NB4 (cell line): Measurements from ENCODE around the gene CCDC107.

Experiments used
- DNase-seq: peaks from one replicate; pipeline ENCODE4 v3.0.0; 2010; ENCODE audit warnings: low read depth
- H3K4me3 ChIP-seq: one replicate; pipeline ENCODE4 v1.5.1; 2011; ENCODE audit warnings: mild to moderate bottlenecking, low read depth, low read length, moderate library complexity
- MYC ChIP-seq: IDR thresholded peaks from 2 replicates; pipeline ENCODE4 v1.6.1; 2011; ENCODE audit warnings: low read depth, low read length
- POLR2A ChIP-seq: IDR thresholded peaks from 2 replicates; pipeline ENCODE4 v1.6.1; 2011; ENCODE audit warnings: mild to moderate bottlenecking; ENCODE audit not compliant: insufficient read length; ENCODE audit errors: extremely low read depth
- TF ChIP-seq, protein P1 (sequence below): IDR thresholded peaks from one replicate; pipeline ENCODE4 v1.5.1; 2012; ENCODE audit warnings: low read depth, low read length
- TF ChIP-seq, protein P2 (sequence below): IDR thresholded peaks from 2 replicates; pipeline ENCODE4 v1.6.1; 2011; ENCODE audit warnings: low read depth, low read length

Gene CCDC107

DNA sequence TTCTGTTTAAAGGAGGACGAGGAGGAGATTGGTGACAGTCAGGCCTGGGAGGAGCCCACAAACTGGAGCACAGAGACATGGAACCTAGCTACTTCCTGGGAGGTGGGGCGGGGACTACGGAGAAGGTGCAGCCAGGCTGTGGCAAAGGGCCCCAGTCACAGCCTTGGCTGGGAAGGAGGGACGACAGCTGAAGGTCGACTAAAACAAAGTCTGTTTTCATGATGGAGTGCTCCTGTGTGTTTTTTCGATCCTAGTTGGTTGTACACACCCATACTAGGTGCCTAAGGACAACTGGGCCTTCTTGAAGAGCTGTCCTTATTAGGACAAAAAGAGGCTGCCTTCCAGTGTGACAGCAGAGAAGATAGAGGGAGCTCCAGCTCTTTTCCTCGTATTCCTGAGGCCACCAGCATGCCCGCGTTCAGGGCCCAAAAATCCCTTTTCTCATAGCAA is 2.9 kb downstream of the CCDC107 start:
- no peak overlapping the region for H3K4me3 ChIP-seq
- TF ChIP-seq, protein P1, sequence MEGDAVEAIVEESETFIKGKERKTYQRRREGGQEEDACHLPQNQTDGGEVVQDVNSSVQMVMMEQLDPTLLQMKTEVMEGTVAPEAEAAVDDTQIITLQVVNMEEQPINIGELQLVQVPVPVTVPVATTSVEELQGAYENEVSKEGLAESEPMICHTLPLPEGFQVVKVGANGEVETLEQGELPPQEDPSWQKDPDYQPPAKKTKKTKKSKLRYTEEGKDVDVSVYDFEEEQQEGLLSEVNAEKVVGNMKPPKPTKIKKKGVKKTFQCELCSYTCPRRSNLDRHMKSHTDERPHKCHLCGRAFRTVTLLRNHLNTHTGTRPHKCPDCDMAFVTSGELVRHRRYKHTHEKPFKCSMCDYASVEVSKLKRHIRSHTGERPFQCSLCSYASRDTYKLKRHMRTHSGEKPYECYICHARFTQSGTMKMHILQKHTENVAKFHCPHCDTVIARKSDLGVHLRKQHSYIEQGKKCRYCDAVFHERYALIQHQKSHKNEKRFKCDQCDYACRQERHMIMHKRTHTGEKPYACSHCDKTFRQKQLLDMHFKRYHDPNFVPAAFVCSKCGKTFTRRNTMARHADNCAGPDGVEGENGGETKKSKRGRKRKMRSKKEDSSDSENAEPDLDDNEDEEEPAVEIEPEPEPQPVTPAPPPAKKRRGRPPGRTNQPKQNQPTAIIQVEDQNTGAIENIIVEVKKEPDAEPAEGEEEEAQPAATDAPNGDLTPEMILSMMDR: peak; percentile 4
- TF ChIP-seq MYC: no peak
- DNase-seq: no peak

DNA sequence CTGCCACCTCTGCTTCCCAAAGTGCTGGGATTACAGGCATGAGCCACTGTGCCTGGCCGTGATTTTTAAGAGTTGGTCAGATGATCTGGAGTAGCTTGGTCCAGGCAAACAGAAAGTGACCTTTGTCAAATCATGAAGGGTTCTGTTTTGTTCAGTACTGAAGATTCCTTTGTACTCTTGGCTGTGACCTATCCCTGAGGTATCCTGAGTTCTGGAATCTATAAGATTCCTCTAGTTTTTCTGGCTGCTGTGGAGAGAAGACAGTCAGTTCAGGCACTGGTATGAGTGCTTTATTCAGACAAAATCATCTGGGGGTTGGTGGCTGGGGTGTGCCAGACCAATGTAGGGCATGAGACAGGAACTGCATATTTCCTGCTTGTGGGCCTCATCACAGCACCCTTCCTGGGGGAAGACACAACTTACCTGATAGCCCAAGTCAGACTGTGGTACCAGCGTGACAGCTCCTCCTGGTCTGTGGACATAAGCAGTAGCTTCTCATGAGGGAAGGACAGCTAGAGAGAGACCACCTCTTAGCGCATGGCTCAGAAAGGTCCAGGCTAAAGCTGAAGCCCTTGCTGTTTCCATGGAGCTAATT is 3.8 kb downstream of the CCDC107 start:
- H3K4me3 ChIP-seq: no peak overlapping the region
- TF ChIP-seq, protein P1: no peak
- TF ChIP-seq MYC (no peak), POLR2A (no peak)
- TF ChIP-seq, protein P2, sequence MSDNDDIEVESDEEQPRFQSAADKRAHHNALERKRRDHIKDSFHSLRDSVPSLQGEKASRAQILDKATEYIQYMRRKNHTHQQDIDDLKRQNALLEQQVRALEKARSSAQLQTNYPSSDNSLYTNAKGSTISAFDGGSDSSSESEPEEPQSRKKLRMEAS: no peak
- no peak for DNase-seq

DNA sequence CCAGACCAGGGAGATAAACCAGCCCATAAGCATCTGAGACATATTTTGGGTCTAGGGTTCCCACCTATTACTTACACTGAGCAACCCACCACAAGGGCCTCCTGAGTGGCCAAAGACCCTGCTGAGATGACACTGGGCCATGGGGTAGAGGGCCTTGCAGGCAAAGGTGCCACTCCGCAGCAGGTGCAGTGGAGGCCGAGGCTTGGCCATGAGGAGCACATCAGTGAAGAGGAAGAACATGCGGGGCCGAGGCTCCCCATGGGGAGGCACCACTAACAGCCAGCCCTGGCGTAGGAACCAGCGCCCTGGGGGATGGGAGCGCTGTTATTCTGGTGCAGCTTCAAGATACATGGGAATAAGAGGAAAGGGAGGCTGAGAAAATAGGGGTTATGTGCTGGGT is 4.3 kb downstream of the CCDC107 start:
- no peak overlapping the region for H3K4me3 ChIP-seq
- TF ChIP-seq POLR2A (no peak), MYC (no peak)
- TF ChIP-seq, protein P2: no peak
- no peak for DNase-seq

DNA sequence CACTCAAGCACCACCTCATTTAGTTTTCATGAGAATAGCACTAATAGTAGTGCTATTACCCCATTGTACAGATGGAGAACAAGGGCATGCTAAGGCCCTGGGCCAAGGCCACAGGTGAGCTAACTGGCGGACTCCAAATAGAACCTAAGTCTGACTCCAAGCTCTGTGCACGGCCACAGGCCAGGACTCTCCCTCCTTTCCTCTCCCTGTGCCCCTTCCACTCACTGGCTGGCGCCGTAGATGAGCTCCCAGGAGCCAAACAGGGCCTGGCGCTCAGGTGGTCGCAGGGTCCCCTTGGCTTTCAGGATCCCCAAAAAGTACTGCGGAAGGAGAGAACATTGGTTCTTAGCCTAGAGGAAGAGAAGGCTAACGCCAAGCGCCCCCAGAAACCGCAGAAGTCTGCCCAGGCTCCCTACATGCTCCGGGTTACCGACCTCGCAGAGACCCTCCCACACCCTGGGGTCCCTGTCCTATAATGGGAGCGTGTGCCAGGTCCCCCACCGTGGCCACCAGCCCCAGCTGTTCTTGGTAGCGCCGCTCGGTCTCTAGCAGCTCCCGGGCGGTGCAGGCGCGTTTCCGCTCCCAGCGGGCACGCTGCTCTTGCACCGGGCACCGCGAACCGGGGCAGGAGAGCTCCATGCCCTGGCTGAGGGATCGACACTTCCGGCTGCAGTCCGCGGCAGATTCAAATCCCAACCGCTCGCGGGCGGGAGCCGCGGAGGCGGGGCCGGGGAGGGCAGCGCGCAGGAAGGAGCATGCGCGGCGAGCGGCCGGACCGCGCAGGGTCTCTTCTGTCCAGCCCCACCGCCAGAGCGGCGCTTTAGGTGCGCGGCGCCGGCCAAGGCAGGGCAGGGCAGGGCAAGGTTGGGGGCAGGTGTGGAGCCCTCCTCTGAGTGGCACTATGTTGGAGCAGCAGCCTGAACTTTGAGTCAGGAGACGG is 6.7 kb downstream of the CCDC107 start, which contains the start of gene ARHGEF39:
ARHGEF39 (minus strand) TSS at position 665 of the 940 bp plus-strand sequence; CDS start at position 639, 26 bp downstream.
- H3K4me3 ChIP-seq: peak within 1 kb of the TSS; percentile 71
- peak; percentile 74 for TF ChIP-seq MYC
- TF ChIP-seq, protein P2: peak; percentile 64; the same call in 1 of the 2 replicates
- TF ChIP-seq POLR2A: peak; percentile 28
- TF ChIP-seq, protein P1: peak; percentile 19
- peak; percentile 86 for DNase-seq

GRCh38 chr9:35665471-35665818 is 7.4 kb downstream of the CCDC107 start:
- H3K4me3 ChIP-seq: peak overlapping the region; percentile 54
- DNase-seq: no peak
- TF ChIP-seq, protein P1: no peak
- TF ChIP-seq MYC (no peak), POLR2A (no peak)
- TF ChIP-seq, protein P2: no peak

- DNase-seq: no peak
- H3K4me3 ChIP-seq: no peak overlapping the region
- no peak for TF ChIP-seq POLR2A
- TF ChIP-seq MYC: no peak
- TF ChIP-seq, protein P1: no peak
- TF ChIP-seq, protein P2: no peak
These were observed 8.0 kb downstream of the CCDC107 start for GRCh38 chr9:35666045-35666444.
